ENCODE data around the gene ABHD15.

The ABHD15 gene

GRCh38 chr17:29581583-29582253, 14.9 kb upstream of the ABHD15 start:
- DNase-seq, result no peak

- peak; percentile 90 for DNase-seq
Observed at GRCh38 chr17:29579866-29580771, 13.3 kb upstream of the ABHD15 start.

GRCh38 chr17:29578626-29579485, 12.0 kb upstream of the ABHD15 start:
- no peak for DNase-seq

GRCh38 chr17:29577385-29578211, 10.8 kb upstream of the ABHD15 start:
- no peak for DNase-seq

GRCh38 chr17:29577001-29577370, 10.1 kb upstream of the ABHD15 start:
- DNase-seq, result no peak

GRCh38 chr17:29576214-29577000, 9.6 kb upstream of the ABHD15 start:
- no peak for DNase-seq

GRCh38 chr17:29575511-29576213, 8.8 kb upstream of the ABHD15 start:
- no peak for DNase-seq

GRCh38 chr17:29574732-29575510, 8.1 kb upstream of the ABHD15 start:
- DNase-seq, result no peak

- DNase-seq, result no peak
Observed at GRCh38 chr17:29573871-29574731, 7.3 kb upstream of the ABHD15 start.

- no peak for DNase-seq
Observed at GRCh38 chr17:29573558-29573869, 6.7 kb upstream of the ABHD15 start.

- peak; percentile 50 for DNase-seq
Observed at GRCh38 chr17:29572691-29573557, 6.1 kb upstream of the ABHD15 start.

GRCh38 chr17:29571883-29572681, 5.2 kb upstream of the ABHD15 start:
- no peak for DNase-seq

GRCh38 chr17:29571486-29571882, 4.6 kb upstream of the ABHD15 start:
- no peak for DNase-seq

GRCh38 chr17:29570521-29570920, 3.7 kb upstream of the ABHD15 start:
- DNase-seq, result no peak

GRCh38 chr17:29569245-29569950, 2.6 kb upstream of the ABHD15 start:
- no peak for DNase-seq

Data from stimulated activated CD4-positive, alpha-beta T cell treated with anti-CD3 and anti-CD28 coated beads, Interleukin-1b, Interleukin-23, amount 100 ng/mL, for 48 hours (primary cell).